HepG2 (cell line): ENCODE data around the gene LENEP. TPM values are rescaled to one million over a fixed set of nuclear protein-coding genes. Genes with fewer than 3 reads are reported as not detected.

Source experiments
- ADNP ChIP-seq: sonication (generic); formaldehyde crosslinking; IDR thresholded peaks from 2 replicates; pipeline ENCODE4 v1.4.0; 2020; ENCODE audit warnings: missing genetic modification reagents
- ARNTL ChIP-seq: sonication (generic); formaldehyde crosslinking; IDR thresholded peaks from 2 replicates; pipeline ENCODE4 v1.4.0; 2020; ENCODE audit warnings: mild to moderate bottlenecking, missing genetic modification reagents
- BRD4 ChIP-seq: sonication (generic); formaldehyde crosslinking; IDR thresholded peaks from 2 replicates; pipeline ENCODE4 v1.4.0; 2020; ENCODE audit warnings: missing genetic modification reagents
- CC2D1A ChIP-seq: sonication (generic); formaldehyde crosslinking; IDR thresholded peaks from 2 replicates; pipeline ENCODE4 v1.8.1; 2023; ENCODE audit warnings: mild to moderate bottlenecking, missing genetic modification reagents
- GATAD2A ChIP-seq: IDR thresholded peaks from 2 replicates; pipeline ENCODE4 v1.6.1; 2016
- IKZF1 ChIP-seq: fragments of 450-650 bp; IDR thresholded peaks from 2 replicates; pipeline ENCODE4 v1.7.1; 2016
- IRX3 ChIP-seq: sonication (generic); formaldehyde crosslinking; IDR thresholded peaks from 2 replicates; pipeline ENCODE4 v1.8.1; 2023; ENCODE audit warnings: mild to moderate bottlenecking, low read depth, missing genetic modification reagents, borderline replicate concordance
- KDM1A ChIP-seq: IDR thresholded peaks from 2 replicates; pipeline ENCODE4 v1.6.1; 2016; ENCODE audit warnings: missing compliant biosample characterization
- KMT2B ChIP-seq: IDR thresholded peaks from 2 replicates; pipeline ENCODE4 v1.6.1; 2016; ENCODE audit warnings: missing genetic modification reagents, missing compliant biosample characterization
- MYC ChIP-seq: sonication (generic); formaldehyde crosslinking; IDR thresholded peaks from 2 replicates; pipeline ENCODE4 v1.9.0; 2021; ENCODE audit warnings: missing genetic modification reagents, borderline replicate concordance
- NFKB2 ChIP-seq: sonication (generic); formaldehyde crosslinking; IDR thresholded peaks from 2 replicates; pipeline ENCODE4 v1.4.0; 2020; ENCODE audit warnings: missing genetic modification reagents, borderline replicate concordance
- NR1H2 ChIP-seq: sonication (generic); formaldehyde crosslinking; IDR thresholded peaks from 2 replicates; pipeline ENCODE4 v1.8.1; 2022; ENCODE audit warnings: low read depth, missing genetic modification reagents, borderline replicate concordance
- PRMT3 ChIP-seq: sonication (generic); formaldehyde crosslinking; IDR thresholded peaks from 2 replicates; pipeline ENCODE4 v1.8.1; 2022; ENCODE audit warnings: low read depth, mild to moderate bottlenecking, moderate library complexity, missing genetic modification reagents, borderline replicate concordance
- SRSF4 ChIP-seq: fragments of 200-400 bp; formaldehyde crosslinking; IDR thresholded peaks from one replicate; pipeline ENCODE4 v1.6.1; 2018; ENCODE audit warnings: mild to moderate bottlenecking, low read depth, low read length, moderate library complexity; ENCODE audit not compliant: poor library complexity, severe bottlenecking
- ZFP62 ChIP-seq: sonication (generic); formaldehyde crosslinking; IDR thresholded peaks from 2 replicates; pipeline ENCODE4 v1.4.0; 2020; ENCODE audit warnings: missing genetic modification reagents
- ZNF33B ChIP-seq: sonication (generic); formaldehyde crosslinking; IDR thresholded peaks from 2 replicates; pipeline ENCODE4 v1.5.1; 2020; ENCODE audit warnings: mild to moderate bottlenecking, missing genetic modification reagents
- ZNF382 ChIP-seq: sonication (generic); formaldehyde crosslinking; IDR thresholded peaks from 2 replicates; pipeline ENCODE4 v1.5.0; 2020; ENCODE audit warnings: missing genetic modification reagents, mild to moderate bottlenecking, borderline replicate concordance
- ZNF775 ChIP-seq: sonication (generic); formaldehyde crosslinking; IDR thresholded peaks from 2 replicates; pipeline ENCODE4 v1.4.0; 2020; ENCODE audit warnings: missing genetic modification reagents, mild to moderate bottlenecking, moderate library complexity, borderline replicate concordance
- polyA plus RNA-seq, 8 experiments: library from polyadenylated mRNA; depleted of rRNA in 3 of 8; stranded (reverse) in 7 of 8; unstranded in 1 of 8; fragments of >200 nt; fragmentation: Illumina TruSeq in 4 of 8; extraction: Trizol in 4 of 8; gene quantifications; 2 replicates each; pipeline versions ENCODE4 v1.2.1 to v1.2.3, GENCODE V29; 2011 to 2016; ENCODE audit warnings: low read depth in 4 of 8, missing spikeins in 1 of 8, mixed read lengths in 1 of 8; ENCODE audit not compliant: insufficient read depth in 1 of 8
- total RNA-seq, 5 experiments: library from RNA; depleted of rRNA; stranded (reverse); fragments of >200 nt; fragmentation: Illumina TruSeq; extraction: Trizol; gene quantifications; 2 replicates each; pipeline ENCODE4 v1.2.3, GENCODE V29; 2016; ENCODE audit warnings: low read depth in 1 of 5
- TF ChIP-seq, protein P1 (sequence below): sonication (generic); formaldehyde crosslinking; IDR thresholded peaks from 2 replicates; pipeline ENCODE4 v1.8.1; 2022; ENCODE audit warnings: mild to moderate bottlenecking, missing genetic modification reagents
- TF ChIP-seq, protein P2 (sequence below): IDR thresholded peaks from 2 replicates; pipeline ENCODE4 v1.6.1; 2018; ENCODE audit warnings: missing genetic modification reagents, mild to moderate bottlenecking, missing compliant biosample characterization
- TF ChIP-seq, protein P3 (sequence below): IDR thresholded peaks from 2 replicates; pipeline ENCODE4 v1.6.1; 2012; ENCODE audit warnings: low read depth, low read length, improper control_type of control experiment
- TF ChIP-seq, protein P4 (sequence below): sonication (generic); formaldehyde crosslinking; IDR thresholded peaks from 2 replicates; pipeline ENCODE4 v1.9.0; 2021; ENCODE audit warnings: missing genetic modification reagents, mild to moderate bottlenecking, borderline replicate concordance
- TF ChIP-seq, protein P5 (sequence below): sonication (generic); formaldehyde crosslinking; IDR thresholded peaks from 2 replicates; pipeline ENCODE4 v1.4.0; 2020; ENCODE audit warnings: missing genetic modification reagents, borderline replicate concordance

LENEP gene
- total and polyA plus RNA-seq, 2 of the 13 experiments (the other 11 are each of a cell fraction or from before 2014, with no cell fraction given), result 0.29 TPM; not detected in 1

DNA sequence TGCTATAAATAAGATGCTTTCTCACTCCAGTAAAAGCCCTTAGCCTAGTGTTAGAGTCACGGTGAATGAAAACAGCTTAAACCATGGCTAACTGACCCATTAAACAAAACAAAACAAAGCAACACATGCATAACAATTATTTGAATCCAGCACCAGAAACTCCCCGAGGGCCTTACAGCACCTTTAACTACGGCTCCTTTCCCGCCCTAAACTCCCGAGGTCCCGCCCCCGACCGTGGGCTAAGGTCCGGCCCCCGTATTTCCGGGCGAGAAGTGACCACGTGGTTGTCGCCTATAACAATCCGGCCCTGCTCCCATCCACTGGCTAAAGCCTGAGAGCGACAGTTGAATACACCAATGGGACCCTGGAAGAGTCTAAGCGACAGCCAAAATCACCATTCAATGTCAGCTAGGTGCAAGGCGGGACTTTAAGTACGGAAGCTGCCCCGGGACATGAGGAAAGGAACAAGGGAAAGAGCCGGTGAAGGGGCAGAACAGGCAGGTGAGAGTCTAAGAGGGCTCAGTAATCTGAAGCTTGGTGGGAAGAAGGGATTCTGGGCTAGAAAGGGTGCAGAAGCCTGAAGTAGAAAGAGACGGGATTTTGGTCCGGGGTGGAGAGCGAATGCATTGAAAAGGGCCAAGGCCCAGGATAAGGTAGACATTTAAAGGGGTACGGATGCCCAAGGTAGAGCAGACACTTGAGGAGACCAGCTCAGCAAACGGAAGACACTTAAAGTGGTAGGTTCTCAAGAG lies 10.3 kb upstream of the LENEP start, which contains the start of gene FLAD1 (continued):
- TF ChIP-seq, protein P1, sequence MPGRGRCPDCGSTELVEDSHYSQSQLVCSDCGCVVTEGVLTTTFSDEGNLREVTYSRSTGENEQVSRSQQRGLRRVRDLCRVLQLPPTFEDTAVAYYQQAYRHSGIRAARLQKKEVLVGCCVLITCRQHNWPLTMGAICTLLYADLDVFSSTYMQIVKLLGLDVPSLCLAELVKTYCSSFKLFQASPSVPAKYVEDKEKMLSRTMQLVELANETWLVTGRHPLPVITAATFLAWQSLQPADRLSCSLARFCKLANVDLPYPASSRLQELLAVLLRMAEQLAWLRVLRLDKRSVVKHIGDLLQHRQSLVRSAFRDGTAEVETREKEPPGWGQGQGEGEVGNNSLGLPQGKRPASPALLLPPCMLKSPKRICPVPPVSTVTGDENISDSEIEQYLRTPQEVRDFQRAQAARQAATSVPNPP (CRISPR knock-in tag), result no peak
- TF ChIP-seq PRMT3 (CRISPR knock-in tag) (no peak), IRX3 (peak; percentile 58; the same call in 1 of the 2 replicates), KMT2B (peak; percentile 85), SRSF4 (no peak), ADNP (CRISPR knock-in tag) (no peak), ZFP62 (no peak), IKZF1 (no peak), BRD4 (CRISPR knock-in tag) (peak; percentile 46; the same call in 1 of the 2 replicates), NFKB2 (CRISPR knock-in tag) (no peak), ZNF382 (CRISPR knock-in tag) (no peak), MYC (CRISPR knock-in tag) (peak; percentile 87; the same call in 1 of the 2 replicates), KDM1A (CRISPR knock-in tag) (no peak), ZNF775 (no peak), GATAD2A (CRISPR knock-in tag) (no peak; the same call in 1 of the 2 replicates), NR1H2 (CRISPR knock-in tag) (no peak), ARNTL (CRISPR knock-in tag) (no peak), CC2D1A (CRISPR knock-in tag) (no peak), ZNF33B (CRISPR knock-in tag) (no peak)
- TF ChIP-seq, protein P2, sequence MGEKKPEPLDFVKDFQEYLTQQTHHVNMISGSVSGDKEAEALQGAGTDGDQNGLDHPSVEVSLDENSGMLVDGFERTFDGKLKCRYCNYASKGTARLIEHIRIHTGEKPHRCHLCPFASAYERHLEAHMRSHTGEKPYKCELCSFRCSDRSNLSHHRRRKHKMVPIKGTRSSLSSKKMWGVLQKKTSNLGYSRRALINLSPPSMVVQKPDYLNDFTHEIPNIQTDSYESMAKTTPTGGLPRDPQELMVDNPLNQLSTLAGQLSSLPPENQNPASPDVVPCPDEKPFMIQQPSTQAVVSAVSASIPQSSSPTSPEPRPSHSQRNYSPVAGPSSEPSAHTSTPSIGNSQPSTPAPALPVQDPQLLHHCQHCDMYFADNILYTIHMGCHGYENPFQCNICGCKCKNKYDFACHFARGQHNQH (CRISPR knock-in tag), result peak; percentile 42; the same call in 1 of the 2 replicates
- TF ChIP-seq, protein P3, sequence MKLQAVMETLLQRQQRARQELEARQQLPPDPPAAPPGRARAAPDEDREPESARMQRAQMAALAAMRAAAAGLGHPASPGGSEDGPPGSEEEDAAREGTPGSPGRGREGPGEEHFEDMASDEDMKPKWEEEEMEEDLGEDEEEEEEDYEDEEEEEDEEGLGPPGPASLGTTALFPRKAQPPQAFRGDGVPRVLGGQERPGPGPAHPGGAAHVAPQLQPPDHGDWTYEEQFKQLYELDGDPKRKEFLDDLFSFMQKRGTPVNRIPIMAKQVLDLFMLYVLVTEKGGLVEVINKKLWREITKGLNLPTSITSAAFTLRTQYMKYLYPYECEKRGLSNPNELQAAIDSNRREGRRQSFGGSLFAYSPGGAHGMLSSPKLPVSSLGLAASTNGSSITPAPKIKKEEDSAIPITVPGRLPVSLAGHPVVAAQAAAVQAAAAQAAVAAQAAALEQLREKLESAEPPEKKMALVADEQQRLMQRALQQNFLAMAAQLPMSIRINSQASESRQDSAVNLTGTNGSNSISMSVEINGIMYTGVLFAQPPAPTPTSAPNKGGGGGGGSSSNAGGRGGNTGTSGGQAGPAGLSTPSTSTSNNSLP, result no peak
- TF ChIP-seq, protein P4, sequence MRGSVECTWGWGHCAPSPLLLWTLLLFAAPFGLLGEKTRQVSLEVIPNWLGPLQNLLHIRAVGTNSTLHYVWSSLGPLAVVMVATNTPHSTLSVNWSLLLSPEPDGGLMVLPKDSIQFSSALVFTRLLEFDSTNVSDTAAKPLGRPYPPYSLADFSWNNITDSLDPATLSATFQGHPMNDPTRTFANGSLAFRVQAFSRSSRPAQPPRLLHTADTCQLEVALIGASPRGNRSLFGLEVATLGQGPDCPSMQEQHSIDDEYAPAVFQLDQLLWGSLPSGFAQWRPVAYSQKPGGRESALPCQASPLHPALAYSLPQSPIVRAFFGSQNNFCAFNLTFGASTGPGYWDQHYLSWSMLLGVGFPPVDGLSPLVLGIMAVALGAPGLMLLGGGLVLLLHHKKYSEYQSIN (CRISPR knock-in tag), result no peak
- TF ChIP-seq, protein P5, sequence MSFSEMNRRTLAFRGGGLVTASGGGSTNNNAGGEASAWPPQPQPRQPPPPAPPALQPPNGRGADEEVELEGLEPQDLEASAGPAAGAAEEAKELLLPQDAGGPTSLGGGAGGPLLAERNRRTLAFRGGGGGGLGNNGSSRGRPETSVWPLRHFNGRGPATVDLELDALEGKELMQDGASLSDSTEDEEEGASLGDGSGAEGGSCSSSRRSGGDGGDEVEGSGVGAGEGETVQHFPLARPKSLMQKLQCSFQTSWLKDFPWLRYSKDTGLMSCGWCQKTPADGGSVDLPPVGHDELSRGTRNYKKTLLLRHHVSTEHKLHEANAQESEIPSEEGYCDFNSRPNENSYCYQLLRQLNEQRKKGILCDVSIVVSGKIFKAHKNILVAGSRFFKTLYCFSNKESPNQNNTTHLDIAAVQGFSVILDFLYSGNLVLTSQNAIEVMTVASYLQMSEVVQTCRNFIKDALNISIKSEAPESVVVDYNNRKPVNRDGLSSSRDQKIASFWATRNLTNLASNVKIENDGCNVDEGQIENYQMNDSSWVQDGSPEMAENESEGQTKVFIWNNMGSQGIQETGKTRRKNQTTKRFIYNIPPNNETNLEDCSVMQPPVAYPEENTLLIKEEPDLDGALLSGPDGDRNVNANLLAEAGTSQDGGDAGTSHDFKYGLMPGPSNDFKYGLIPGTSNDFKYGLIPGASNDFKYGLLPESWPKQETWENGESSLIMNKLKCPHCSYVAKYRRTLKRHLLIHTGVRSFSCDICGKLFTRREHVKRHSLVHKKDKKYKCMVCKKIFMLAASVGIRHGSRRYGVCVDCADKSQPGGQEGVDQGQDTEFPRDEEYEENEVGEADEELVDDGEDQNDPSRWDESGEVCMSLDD (CRISPR knock-in tag), result no peak
